Activated CD8-positive, alpha-beta T cell treated with anti-CD3 and anti-CD28 coated beads for 36 hours (primary cell): ENCODE measurements around the gene DOCK4. TPM values are rescaled to one million over a fixed set of nuclear protein-coding genes. Genes with fewer than 3 reads are reported as not detected.

Experiments
- ATAC-seq: fragments of 200-7000 bp; cut with Tn5 transposase; one replicate; pipeline ENCODE4 v1.10.0; 2021; ENCODE audit warnings: mild to moderate bottlenecking, moderate library complexity
- CTCF ChIA-PET: fragments of 350-600 bp; sonication (Branson Sonifier 250); formaldehyde crosslinking; loops from one replicate; lab custom pipeline; 2021; ENCODE audit warnings: antibody characterized with exemption; lab: Charles Lee
- POLR2A ChIA-PET: fragments of 350-600 bp; sonication (Branson Sonifier 250); formaldehyde crosslinking; loops from one replicate; lab custom pipeline; 2021; ENCODE audit warnings: antibody characterized with exemption; lab: Charles Lee
- DNase-seq: peaks from one replicate; pipeline ENCODE4 v3.0.0-alpha.2; 2020
- H3K27ac Mint-ChIP-seq: one replicate; pipeline ENCODE4 v1.8.0; 2021; ENCODE audit warnings: mild to moderate bottlenecking, mixed read lengths
- H3K27me3 Mint-ChIP-seq: one replicate; pipeline ENCODE4 v1.8.0; 2021; ENCODE audit warnings: mixed read lengths
- H3K36me3 Mint-ChIP-seq: one replicate; pipeline ENCODE4 v1.8.0; 2021; ENCODE audit warnings: low read depth, mixed read lengths
- H3K4me1 Mint-ChIP-seq: one replicate; pipeline ENCODE4 v1.8.0; 2021; ENCODE audit warnings: low read depth, mixed read lengths
- H3K4me3 Mint-ChIP-seq: one replicate; pipeline ENCODE4 v1.8.0; 2021; ENCODE audit warnings: mild to moderate bottlenecking, moderate library complexity, mixed read lengths
- H3K9me3 Mint-ChIP-seq: one replicate; pipeline ENCODE4 v1.8.0; 2021; ENCODE audit warnings: mixed read lengths
- CTCF ChIP-seq: fragments of 200-600 bp; IDR thresholded peaks from one replicate; pipeline ENCODE4 v1.8.0; 2022; ENCODE audit warnings: antibody characterized with exemption, mild to moderate bottlenecking
- intact Hi-C: fragments of 100-400 bp; cut with micrococcal nuclease; formaldehyde crosslinking; loops from one replicate; pipeline ENCODE4 v1.10.0; 2022
- total RNA-seq, 2 experiments: library from RNA; stranded (reverse); gene quantifications; one replicate each; pipeline ENCODE4 v1.2.3, GENCODE V29; 2021

DOCK4 gene
- total RNA-seq, 2 experiments from 2014 or later: 0.31 to 0.32 TPM

GRCh38 chr7:111990643-111991042, 215.6 kb downstream of the DOCK4 start:
- no peak for TF ChIP-seq CTCF
- no peaks in the 10 kb centered on the region for H3K9me3 Mint-ChIP-seq
- no peak for DNase-seq
- no peak overlapping the region for H3K4me3 Mint-ChIP-seq
- no peak overlapping the region for H3K27ac Mint-ChIP-seq
- no peaks in the 10 kb centered on the region for H3K36me3 Mint-ChIP-seq
- CTCF ChIA-PET: no interaction called here
- intact Hi-C loops: no loop called here
- peaks cover 6% of the 10 kb centered on the region for H3K27me3 Mint-ChIP-seq
- no peaks in the 10 kb centered on the region for H3K4me1 Mint-ChIP-seq
- ATAC-seq: no peak
- POLR2A ChIA-PET: no interaction called here

- no peaks in the 10 kb centered on the region for H3K36me3 Mint-ChIP-seq
- POLR2A ChIA-PET: no interaction called here
- CTCF ChIA-PET: no interaction called here
- H3K9me3 Mint-ChIP-seq: no peaks in the 10 kb centered on the region
- no peak for TF ChIP-seq CTCF
- no peak for ATAC-seq
- H3K27me3 Mint-ChIP-seq: peaks cover 7% of the 10 kb centered on the region
- DNase-seq: no peak
- H3K4me3 Mint-ChIP-seq: no peak overlapping the region
- H3K27ac Mint-ChIP-seq: no peak overlapping the region
- no peaks in the 10 kb centered on the region for H3K4me1 Mint-ChIP-seq
- intact Hi-C loops: no loop called here
These were observed 218.3 kb downstream of the DOCK4 start for GRCh38 chr7:111987886-111988285.

DNA sequence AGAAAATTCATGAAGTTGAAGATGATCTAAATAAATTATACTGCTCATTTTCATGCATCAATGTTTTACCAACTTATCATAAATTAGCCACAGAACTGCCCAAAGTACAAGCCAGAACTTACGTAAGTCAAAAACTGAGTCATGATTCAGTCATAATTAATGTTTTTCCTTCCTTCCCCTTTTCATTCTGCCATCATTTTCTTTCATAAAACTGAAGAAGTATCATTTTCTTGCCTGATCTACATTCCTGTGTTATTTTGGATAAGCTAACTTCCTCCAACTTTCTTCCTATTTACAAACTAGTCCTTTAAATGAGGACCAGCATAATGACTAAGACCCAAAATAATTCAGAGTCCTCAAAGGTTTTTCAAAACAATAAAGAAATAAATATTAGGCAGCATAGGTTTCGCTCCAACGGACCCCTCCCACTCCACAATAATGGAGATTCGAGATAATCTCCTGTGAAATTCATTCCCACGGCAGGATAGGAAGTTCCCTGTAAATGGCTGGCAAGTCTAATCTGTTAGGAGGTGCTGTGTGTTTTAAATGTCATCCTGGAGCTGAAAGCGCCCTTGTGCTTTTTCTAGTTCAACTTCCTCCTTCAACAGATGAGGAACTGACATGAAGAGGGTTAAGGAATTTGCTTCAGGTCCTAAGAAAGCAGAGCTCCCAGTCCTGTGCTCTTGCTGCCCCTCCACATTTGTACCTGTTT, 218.9 kb downstream of the DOCK4 start:
- DNase-seq: no peak
- H3K36me3 Mint-ChIP-seq: no peaks in the 10 kb centered on the region
- H3K4me1 Mint-ChIP-seq: no peaks in the 10 kb centered on the region
- ATAC-seq: no peak
- intact Hi-C loops: no loop called here
- H3K9me3 Mint-ChIP-seq: no peaks in the 10 kb centered on the region
- ChIA-PET CTCF (no interaction called here), POLR2A (no interaction called here)
- TF ChIP-seq CTCF: no peak
- H3K27ac Mint-ChIP-seq: no peak overlapping the region
- H3K27me3 Mint-ChIP-seq: peaks cover 7% of the 10 kb centered on the region
- no peak overlapping the region for H3K4me3 Mint-ChIP-seq

- no peak for TF ChIP-seq CTCF
- H3K36me3 Mint-ChIP-seq: no peaks in the 10 kb centered on the region
- ChIA-PET POLR2A (no interaction called here), CTCF (no interaction called here)
- ATAC-seq: no peak
- H3K9me3 Mint-ChIP-seq: no peaks in the 10 kb centered on the region
- H3K27me3 Mint-ChIP-seq: peaks cover 7% of the 10 kb centered on the region
- H3K27ac Mint-ChIP-seq: no peak overlapping the region
- H3K4me3 Mint-ChIP-seq: no peak overlapping the region
- no peak for DNase-seq
- intact Hi-C loops: no loop called here
- H3K4me1 Mint-ChIP-seq: no peaks in the 10 kb centered on the region
These were observed 219.6 kb downstream of the DOCK4 start for GRCh38 chr7:111986601-111987000.

- intact Hi-C loops: no loop called here
- ATAC-seq (no peak), DNase-seq (no peak)
- TF ChIP-seq CTCF: no peak
- Mint-ChIP-seq H3K4me3 (no peak overlapping the region), H3K4me1 (no peaks in the 10 kb centered on the region), H3K9me3 (no peaks in the 10 kb centered on the region), H3K36me3 (no peaks in the 10 kb centered on the region), H3K27ac (no peak overlapping the region), H3K27me3 (peaks cover 7% of the 10 kb centered on the region)
- ChIA-PET CTCF (no interaction called here), POLR2A (no interaction called here)
These were observed 220.4 kb downstream of the DOCK4 start for GRCh38 chr7:111985798-111986197.
